Activated CD4-positive, alpha-beta T cell treated with anti-CD3 and anti-CD28 coated beads, Interleukin-2, Interleukin-6, amounts not matched to agents 100 ng/mL and 50 ng/mL, durations not matched to agents 16 hours and 8 hours (primary cell): ENCODE data around the gene EMC10.
"Not testable (repeated sequence)": the region's sequence is repeated elsewhere in the genome, so short reads cannot be mapped to it uniquely, and the experiment has no call there.

Experiments used
- DNase-seq: peaks from one replicate; pipeline ENCODE4 v3.0.0-alpha.2; 2020

EMC10 gene

GRCh38 chr19:50516964-50517703 lies 40.8 kb downstream of the EMC10 start:
- DNase-seq = no peak

- no peak for DNase-seq
Observed at GRCh38 chr19:50517704-50518075, 41.4 kb downstream of the EMC10 start.

- DNase-seq = no peak
Observed at GRCh38 chr19:50518091-50519005, 42.0 kb downstream of the EMC10 start.

- no peak for DNase-seq
Observed at GRCh38 chr19:50519006-50519575, 42.8 kb downstream of the EMC10 start.

GRCh38 chr19:50520822-50521465 lies 44.6 kb downstream of the EMC10 start:
- DNase-seq = no peak

- DNase-seq = no peak
Observed at GRCh38 chr19:50522881-50523280, 46.6 kb downstream of the EMC10 start.

- DNase-seq = not testable (repeated sequence)
Observed at GRCh38 chr19:50528052-50528451, 51.7 kb downstream of the EMC10 start.

GRCh38 chr19:50531171-50531612 lies 54.9 kb downstream of the EMC10 start:
- DNase-seq = no peak

- no peak for DNase-seq
Observed at GRCh38 chr19:50532952-50533351, 56.6 kb downstream of the EMC10 start.

- DNase-seq = no peak
Observed at GRCh38 chr19:50534478-50534877, 58.2 kb downstream of the EMC10 start.

GRCh38 chr19:50535672-50536187 lies 59.4 kb downstream of the EMC10 start:
- DNase-seq = no peak

GRCh38 chr19:50536662-50537305 lies 60.5 kb downstream of the EMC10 start:
- no peak for DNase-seq

- no peak for DNase-seq
Observed at GRCh38 chr19:50537306-50537685, 61.0 kb downstream of the EMC10 start.

- DNase-seq = peak; percentile 77
Observed at GRCh38 chr19:50537769-50538230, 61.5 kb downstream of the EMC10 start.
